HG03354 (cell line): ENCODE measurements around the gene NAT9.

Experiments used
- ATAC-seq: cut with Tn5 transposase; IDR thresholded peaks from one replicate; pipeline ENCODE4 v1.9.1; 2021; ENCODE audit warnings: mild to moderate bottlenecking; ENCODE audit not compliant: unreplicated experiment, poor library complexity, severe bottlenecking

NAT9 gene

DNA sequence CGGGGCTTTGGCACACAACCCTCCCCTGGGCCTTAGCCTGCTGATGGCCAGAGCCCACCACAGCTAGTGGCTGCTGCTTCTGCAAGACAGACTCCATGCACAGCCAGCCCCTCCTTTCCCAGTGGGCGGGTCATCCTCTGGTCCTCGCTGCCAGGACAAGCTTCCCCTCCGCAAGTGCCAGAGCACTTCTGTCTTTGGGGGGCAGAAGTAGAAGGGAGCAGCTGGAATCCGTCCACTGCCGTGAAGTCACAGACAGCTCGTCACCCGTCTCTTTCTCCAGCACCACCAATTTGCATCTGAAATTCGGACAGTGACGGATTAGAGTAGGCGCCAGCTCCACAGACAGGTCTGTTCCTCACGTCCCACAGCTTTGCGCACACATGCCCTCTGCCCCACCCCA is 31.3 kb upstream of the NAT9 start:
- ATAC-seq, result no peak

DNA sequence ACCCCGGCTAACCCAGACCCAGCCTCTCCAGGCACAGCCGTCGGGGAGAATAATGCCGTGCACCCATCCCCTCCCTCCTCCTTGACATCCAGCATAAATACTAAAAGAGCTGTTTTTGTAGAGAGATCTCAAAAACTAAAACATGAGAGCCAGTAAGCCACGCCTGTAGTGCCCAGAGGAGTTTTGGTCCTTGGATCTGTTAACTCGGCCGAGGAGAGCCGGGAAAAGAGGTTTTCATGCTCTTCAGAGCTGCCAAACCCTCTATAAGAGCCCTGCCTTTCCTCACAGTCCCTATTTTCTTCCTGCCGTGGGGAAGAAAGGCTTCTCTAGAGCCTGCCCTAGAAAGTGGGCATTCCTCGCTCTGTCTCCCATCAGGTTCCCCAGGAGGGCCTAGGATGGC is 30.2 kb upstream of the NAT9 start:
- no peak for ATAC-seq

DNA sequence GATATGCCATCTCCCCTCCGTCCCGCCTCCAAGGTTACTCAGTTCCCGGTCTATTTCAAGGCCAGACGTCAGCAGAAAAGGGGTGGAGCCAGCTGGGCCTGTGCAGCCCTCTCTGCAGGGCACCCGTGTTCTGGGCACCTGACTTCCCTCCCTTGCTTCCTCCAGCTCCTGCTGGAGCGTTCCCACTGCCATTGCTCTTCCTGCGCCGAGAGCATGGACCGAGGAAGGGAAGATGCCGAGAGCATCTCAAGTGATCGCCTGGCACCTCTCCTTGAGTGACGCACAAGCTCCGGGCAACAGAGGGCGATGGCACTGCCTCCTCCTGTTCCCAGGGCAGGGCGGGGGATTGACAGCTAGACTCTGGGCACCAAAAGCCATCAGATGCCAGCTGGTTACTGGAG is 29.4 kb upstream of the NAT9 start:
- no peak for ATAC-seq

DNA sequence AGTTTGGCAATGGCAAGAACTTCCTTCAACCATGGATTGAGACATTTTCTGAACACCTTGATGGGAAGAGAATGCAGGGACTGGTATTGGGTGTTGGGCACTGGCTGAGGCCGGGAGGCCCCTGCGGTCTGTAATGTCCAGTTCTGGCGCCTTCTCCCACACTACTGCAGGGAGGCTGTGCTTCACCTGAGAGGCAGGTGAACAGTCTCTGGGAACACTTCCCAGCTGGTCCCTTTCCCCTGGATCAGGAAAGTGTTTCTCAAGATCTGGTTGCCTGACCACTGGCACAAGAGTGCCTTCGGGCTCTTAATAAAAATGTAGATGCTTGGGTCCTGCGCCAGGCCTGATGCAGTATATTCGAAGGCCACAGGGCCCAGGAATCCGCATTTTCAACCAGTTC is 28.5 kb upstream of the NAT9 start:
- ATAC-seq, result no peak

DNA sequence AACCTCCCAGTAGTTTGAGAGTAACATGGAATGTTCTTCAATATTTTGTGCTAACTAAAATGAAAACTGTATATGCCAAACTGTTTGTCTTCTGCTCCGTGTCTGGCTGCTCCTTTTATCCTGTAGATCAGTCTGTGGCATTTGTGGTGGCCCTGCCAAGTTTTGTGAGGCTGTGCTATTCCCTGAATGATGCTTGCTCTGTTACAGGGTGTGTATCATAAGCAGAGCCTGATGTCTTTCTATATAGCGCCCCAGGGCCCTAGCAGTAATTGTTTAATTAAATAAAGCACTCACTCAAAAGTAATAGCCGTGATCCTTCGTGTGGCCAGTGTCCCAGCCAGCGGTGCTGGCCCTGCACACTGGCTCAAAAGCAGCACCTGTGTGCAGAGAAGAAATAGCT is 27.8 kb upstream of the NAT9 start:
- no peak for ATAC-seq

DNA sequence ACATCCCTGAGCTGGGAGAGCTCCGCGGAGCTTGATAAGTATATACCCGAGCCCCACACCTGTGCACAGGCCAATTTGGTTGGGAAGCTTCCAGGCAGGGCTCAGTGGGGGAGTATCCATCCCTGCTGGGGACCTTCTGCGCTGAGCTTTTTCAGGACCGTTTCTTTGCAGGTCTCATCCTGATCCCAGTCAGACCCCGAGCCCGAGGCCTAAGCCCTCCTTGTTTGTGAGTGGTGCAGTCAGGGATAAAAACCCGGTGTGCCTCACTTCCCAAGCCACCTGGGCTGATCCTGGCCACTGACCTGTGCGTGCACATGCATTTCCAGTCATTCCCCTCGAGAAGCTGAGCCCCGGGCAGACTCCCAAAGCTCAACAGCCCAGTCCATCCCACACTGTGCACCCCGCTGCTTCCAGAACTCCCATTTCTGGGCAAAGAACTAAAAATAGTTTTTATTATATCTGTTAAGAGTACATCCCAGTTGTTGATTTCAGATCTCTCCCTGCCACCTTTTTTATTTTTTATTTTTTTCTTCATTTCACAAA is 27.3 kb upstream of the NAT9 start:
- no peak for ATAC-seq

DNA sequence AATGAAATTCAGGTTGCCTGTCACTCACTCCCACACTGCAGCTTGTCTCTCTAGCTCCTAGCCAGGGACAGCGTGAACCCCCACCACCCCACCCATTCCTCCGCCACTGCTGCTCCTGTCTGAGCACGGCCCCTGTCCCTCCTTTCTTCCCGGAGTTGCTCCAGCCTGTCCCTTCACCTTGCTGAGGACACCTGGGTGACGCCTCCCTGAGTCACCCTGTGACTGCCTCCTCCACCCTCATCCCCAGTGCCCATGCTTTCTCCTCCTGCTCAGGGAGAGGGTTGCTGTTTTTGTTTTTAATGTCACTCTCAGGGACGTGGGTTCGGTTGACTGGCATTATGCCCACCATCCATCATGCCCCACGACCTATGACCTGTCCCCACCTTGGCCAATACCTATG is 25.8 kb upstream of the NAT9 start:
- ATAC-seq, result no peak

DNA sequence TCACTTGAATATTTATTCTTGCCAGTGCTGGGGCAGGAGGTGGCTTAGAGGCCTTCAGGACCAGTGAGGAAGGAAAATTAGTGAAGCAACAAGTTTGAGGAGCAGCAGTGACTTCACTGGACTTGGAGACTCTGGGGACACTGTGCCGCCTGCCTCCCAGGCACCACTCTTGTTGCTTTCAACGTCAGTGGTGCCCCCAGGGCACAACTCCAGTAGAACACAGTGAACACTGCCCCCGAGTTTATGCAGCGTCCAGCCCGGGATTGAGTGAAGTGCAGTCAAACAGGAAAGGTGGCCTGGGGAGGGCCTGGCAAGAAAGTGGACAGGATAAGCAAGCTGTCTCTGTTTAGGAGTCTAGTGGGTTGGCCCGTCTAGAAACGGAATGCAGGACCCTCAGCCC is 24.4 kb upstream of the NAT9 start:
- ATAC-seq, result no peak

DNA sequence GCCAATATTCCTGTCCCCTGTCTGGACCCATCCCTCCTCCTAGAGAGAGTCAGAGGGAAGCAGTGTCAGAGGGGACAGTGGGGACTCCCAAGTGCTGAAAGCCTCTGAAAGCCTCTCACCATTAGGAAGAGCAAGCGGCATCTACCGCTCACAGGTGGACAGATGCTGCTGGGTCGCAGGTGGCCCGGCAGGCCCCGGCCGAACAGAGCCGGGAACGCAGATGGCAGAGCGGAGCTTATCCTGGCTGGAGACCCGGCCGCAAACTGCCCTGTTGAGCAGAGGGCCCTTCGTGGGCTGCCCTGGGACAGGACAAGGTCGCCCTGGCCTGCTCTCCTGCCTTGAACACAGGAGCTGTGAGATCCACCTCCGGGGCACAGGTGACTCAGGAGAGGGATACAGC is 23.0 kb upstream of the NAT9 start:
- ATAC-seq, result no peak

DNA sequence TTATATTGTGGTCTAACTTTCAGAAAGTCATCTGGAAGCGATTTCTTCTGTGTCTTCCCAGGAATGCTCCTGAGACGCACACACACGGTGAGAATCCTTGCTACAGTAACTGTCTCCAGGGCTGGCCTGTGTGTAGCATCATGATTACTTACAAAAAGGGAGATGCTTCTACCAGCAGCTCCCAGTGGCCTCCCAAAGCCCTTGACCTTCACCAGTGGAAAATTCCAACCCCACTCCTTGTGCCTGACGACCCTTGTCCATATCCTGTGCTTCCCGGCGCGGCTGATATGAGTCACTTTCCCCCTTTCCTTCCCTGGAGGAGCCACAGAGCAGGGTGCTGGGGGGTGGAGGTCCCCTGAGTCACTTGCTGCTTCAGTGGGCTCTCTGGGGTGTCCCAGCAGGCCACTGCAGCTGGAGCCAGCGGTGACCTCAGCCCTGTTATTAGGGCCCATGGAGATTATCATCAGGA is 22.1 kb upstream of the NAT9 start:
- no peak for ATAC-seq

DNA sequence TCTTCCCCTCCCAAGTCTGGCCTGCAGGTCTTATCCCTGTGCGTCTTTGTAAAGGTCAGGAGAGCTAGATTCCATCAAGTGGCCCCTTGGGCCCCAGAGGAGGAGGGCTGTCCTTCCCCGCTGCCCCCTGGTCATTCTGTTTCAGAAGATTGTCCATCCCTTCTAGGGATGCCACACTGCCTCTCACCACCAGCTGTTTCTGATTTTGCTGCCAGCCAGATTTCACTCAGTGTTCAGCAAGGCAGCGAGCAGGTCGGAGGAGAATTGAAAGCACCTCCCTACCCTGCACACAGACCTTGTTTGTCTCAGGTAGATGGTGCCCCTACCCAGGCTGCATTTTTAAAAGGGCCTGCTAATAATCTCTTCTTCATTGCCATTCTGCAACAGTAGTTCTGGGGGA is 21.7 kb upstream of the NAT9 start:
- no peak for ATAC-seq

DNA sequence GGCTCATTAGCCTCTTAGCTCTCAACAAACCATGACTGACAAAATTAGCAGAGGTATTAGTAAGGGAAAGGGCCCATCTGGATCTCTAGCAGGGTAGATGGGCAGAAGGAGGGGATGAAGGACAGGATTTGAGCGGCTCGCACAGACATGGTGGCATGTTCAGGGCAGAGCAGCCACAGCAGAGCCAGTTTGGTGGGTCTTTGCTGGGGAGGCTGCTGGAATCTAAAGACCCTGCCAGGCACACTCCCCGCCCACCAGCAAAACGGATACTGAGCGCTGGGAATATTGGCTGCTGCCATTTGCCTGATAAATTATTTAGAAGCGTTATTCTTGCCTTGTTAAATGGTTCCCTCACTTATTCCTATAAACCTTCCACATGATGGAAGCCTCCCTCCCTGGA is 20.7 kb upstream of the NAT9 start:
- ATAC-seq, result no peak

DNA sequence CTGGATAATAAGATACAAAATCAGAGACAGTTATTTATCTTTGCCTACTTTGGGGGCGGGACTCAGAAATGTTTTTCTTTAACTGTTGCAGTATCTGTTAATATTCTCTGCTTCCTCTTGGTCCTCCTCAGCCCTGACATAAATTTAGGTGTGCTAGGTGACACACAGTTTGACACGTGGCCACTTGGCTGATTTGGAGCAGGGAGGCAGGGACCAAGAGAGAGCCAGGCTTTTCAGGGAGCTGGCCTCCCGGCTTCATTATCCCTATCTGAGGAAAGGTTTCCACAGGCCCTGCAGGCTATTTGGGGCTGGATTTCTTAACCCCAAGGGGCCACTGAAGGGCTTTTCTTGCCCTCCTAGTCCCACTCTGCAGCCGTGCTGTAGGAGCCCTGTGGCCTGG is 20.1 kb upstream of the NAT9 start:
- ATAC-seq, result no peak

DNA sequence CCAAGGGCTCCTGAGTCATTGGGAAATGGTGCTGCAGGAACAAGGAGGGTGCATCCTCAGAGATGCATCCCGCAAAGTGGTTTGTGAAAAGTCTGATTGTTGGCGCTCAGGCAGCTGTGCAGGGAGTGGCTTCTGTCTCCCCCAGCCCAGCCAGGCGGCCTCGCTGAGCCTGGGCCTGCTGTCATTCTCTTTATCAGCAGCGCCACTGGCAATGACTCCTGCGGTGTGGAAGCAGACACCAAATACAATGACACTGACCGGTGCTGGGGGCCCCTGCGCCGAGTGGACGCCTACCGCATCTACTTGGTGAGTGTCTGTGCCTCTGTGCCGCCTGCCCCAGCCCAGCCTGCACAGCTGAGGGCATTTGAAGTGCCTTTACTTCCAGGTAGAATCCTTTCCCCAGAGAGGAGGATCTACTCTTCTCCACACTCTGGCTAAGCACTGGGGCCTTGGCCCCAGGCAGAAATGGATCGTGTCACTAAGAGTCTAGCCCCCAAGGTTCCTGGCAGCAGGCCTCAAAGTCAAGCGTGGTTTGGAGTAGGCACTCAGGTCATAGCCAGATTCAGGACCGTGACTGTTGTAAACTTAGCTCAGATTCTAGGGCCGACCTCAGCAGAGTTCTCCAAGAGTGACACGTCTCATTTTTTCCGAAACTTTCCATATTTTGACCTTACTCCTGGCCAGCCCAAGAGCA is 19.3 kb upstream of the NAT9 start:
- ATAC-seq, result no peak

DNA sequence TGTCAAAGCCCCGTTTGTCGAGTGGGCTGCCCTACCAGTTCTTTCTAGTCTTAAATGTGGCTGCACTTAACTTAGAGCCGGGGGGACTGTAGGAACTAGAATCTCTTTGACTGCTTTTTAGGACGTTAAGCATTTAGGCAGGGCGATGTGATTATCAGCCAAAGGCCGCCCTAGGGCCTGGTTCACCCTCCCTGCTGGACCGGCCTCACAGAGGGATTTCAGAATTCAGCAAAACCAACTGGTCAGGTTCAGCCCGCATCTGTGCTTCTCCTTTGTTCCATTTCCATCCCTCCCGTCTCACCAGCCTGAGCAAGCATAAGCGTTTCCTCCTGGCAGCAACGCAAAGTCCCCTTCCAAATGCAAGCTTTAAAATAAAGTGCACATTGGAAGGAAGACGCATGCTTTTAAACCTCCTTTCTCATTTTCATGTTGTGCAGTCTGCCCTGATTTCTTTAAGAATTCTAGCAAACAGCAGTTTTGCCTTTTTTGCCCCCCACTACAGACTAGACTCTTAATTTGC is 16.5 kb upstream of the NAT9 start:
- no peak for ATAC-seq

DNA sequence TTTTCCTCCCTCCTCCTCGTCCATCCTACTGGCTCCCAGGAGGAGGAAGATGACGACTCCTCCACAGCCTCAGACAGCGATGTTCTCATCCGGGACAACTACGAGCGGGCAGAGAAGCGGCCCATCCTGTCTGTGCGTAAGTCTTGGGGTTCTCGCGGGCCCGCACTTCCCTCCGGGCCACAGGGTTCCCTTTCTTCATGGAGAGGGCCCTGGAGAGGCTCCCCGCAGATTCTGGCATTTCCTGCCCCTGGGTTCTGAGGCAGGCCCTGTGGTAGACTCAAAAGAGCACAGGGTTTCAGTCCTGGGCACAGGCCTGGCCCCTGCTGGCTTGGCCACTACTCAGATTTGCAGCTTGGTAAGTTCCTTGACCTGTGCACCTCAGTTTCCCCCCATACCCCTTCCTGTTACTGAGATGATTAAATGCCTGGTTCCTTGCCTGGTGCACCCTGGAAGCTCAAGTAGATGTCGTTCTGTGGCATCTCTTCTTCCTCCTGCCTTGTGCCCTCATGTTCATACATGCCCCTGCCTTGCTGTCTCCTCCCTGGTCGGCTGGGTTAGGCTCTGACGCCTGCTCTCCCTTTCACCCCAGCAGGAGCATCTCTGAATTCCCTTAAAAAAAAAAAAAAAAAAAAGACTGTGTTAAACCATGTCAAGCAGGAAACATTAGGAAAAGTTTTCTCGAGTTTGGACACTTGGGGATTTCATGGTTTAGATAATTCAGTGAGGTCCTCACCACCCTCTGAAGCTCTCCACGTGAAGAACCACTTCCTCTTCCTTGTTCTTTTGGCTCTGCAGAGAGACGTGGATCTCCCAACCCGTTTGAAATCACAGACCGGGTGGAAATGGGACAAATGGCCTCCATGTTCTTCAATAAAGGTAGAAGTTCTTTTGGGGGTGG is 14.3 kb upstream of the NAT9 start:
- ATAC-seq, result no peak

DNA sequence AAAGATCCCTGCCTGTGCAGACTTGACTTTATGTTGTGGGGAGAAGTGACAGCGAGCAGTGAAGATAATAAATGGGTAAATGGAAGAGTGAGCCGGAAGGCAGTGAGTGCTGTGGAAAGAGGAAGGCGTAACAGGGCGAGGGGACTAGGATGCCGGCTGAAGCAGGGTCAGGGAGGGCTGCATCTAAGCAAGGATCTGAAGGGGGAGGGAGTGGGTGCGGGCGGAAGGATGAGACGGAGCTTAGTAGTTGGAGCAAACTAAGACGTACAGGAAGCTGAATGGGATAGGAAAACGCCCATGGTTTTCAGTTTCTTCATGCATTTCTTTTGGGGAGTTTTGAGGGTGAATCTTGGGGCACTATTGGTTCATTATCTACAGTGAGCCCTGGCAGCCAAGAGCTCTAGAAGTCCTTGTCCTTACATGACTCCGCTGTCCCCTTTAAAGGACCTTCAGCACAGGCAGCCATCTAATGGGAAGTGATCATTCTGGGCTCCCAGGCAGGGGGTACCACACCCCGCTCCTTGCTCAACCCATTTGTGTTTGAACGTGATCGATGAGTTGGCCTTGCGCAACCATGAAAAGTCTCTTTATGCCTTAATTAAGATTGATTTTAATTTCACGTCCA is 10.4 kb upstream of the NAT9 start:
- ATAC-seq, result no peak

DNA sequence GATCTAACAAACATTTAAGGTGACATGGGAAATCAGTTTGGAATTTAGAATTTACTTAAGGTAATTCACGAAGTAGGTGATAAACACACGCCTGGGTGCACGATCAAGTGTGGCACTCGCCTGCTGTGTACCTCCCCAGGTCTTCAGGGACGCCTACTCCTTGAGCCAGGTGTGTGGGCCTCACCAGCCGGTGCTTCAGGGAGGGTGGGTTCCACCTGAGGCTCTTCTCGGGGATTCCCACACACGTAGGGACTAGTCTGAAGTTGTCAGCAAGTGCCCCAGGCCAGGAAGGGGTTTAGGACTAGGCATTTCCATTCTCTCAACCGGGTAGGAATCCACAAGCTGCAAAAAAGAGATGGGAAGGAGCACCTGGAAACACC is 9.8 kb upstream of the NAT9 start:
- no peak for ATAC-seq

DNA sequence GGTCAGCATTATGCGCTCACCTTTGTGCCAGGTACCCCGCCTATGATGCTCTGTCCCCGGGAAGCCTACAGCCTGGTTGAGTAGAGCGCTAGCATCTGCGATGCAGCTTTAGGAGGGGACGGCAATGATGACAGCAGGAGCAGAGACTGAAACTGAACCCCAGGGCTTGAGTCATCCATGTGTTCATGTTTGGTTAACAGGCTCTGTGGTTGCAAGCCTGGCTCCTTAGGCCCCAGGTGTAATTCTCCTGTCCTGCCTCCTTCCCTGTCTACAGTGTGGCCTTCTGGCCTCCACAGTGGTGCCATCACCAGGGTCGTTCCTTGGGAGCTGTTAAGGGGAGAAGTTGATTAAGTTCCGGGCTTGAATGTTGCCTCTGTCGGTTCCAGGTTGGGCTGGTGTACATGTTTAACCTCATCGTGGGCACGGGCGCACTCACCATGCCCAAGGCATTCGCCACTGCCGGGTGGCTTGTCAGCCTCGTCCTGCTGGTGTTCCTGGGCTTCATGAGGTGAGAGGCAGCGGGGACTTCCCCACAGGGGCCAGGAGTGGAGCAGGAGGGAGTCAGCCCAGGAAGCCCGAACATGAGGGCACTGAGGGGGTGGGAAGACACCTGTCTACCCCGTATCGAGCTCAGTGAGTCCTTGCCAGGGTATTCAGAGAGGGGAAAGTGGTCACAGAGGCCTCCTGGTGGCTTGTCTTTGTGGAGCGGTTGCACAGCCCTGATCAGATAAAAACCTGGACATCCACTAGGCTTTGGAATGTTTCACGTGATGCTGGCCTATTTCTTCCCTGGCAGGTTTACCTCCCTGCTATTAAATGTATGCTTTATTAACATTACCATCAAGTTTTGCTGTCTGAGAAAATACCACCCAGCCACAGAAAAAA is 9.2 kb upstream of the NAT9 start:
- ATAC-seq, result no peak
